HL-60 (cell line): ENCODE results near the gene MYBPC1.

ENCODE experiments used
- CTCF ChIP-seq: IDR thresholded peaks from one replicate; pipeline ENCODE4 v1.5.1; 2011; ENCODE audit warnings: low read length, control low read depth, inconsistent platforms; ENCODE audit not compliant: insufficient read depth
- GABPA ChIP-seq: IDR thresholded peaks from 2 replicates; pipeline ENCODE4 v1.6.1; 2012; ENCODE audit warnings: low read depth
- POLR2AphosphoS5 ChIP-seq: IDR thresholded peaks from 2 replicates; pipeline ENCODE4 v1.6.1; 2012; ENCODE audit warnings: low read depth

DNA sequence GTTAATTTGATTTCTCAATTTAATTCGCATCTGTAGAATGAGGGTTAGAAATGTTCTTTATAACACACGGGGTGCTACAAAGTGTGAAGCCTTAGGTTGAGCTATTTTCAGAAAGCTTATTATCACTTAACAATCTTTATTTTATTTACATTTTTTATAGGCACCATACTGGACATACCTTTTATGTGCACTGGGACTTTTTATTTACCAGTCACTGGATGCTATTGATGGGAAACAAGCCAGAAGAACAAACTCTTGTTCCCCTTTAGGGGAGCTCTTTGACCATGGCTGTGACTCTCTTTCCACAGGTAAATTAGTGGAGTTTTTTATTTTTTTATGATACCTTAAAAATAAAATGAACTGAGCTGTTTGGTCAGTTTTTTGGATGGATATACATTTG is 119.2 kb downstream of the MYBPC1 start:
- TF ChIP-seq CTCF (no peak), POLR2AphosphoS5 (no peak), GABPA (no peak)
